Measurements from ENCODE around the gene SCD5. TPM values are rescaled to one million over a fixed set of nuclear protein-coding genes. Genes with fewer than 3 reads are reported as not detected.

The SCD5 gene
- total RNA-seq, 1 donor from 2014 or later = 36.9 TPM

DNA sequence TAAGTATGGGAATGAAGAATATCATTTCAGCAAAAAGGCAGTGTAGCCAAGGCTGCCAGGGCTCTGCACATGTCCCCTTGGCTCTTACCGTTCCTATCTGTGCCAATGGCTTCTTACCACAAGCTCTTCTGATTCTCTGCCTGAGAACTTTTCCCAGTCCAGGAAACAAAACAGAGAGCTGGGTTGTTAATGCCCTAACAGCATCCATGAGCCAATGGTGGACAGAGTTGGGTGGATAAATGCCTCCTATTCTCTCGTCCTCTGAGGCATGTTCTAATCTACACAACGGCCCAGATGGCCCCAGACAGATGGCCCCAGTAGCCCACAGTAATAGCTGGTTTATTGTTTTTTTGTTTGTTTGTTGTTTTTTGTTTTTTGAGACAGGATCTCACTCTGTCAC is 28.0 kb downstream of the SCD5 start:
- Mint-ChIP-seq H3K4me3 (no peak overlapping the region), H3K27ac (no peak overlapping the region), H3K4me1 (peaks cover 14% of the 10 kb centered on the region), H3K27me3 (ENCODE audit: insufficient read depth, low read depth) (peaks cover 4% of the 10 kb centered on the region), H3K9me3 (peaks cover 14% of the 10 kb centered on the region), H3K36me3 (peaks cover 28% of the 10 kb centered on the region)
- Histone ChIP-seq H3F3A (ENCODE audit: low read depth) (no peaks in the 10 kb centered on the region), H3K4me2 (no peak overlapping the region), H3K9ac (no peak overlapping the region), H3K79me2 (ENCODE audit: low read depth) (no peaks in the 10 kb centered on the region), H3K9me3 (ENCODE audit: low read depth) (no peaks in the 10 kb centered on the region), H3K27ac (no peak overlapping the region), H3K36me3 (no peaks in the 10 kb centered on the region), H3K27me3 (no peaks in the 10 kb centered on the region), H4K20me1 (ENCODE audit: low read depth) (peaks cover 7% of the 10 kb centered on the region), H3K4me1 (peaks cover 12% of the 10 kb centered on the region), H2AFZ (replicated peaks) (no peak overlapping the region), H3K4me3 (no peak overlapping the region)
- TF ChIP-seq EZH2 (IDR thresholded peaks at IDR 0.05) = no peak
- no peak for TF ChIP-seq EZH2phosphoT487 (IDR thresholded peaks at IDR 0.05)
- TF ChIP-seq, protein P1, sequence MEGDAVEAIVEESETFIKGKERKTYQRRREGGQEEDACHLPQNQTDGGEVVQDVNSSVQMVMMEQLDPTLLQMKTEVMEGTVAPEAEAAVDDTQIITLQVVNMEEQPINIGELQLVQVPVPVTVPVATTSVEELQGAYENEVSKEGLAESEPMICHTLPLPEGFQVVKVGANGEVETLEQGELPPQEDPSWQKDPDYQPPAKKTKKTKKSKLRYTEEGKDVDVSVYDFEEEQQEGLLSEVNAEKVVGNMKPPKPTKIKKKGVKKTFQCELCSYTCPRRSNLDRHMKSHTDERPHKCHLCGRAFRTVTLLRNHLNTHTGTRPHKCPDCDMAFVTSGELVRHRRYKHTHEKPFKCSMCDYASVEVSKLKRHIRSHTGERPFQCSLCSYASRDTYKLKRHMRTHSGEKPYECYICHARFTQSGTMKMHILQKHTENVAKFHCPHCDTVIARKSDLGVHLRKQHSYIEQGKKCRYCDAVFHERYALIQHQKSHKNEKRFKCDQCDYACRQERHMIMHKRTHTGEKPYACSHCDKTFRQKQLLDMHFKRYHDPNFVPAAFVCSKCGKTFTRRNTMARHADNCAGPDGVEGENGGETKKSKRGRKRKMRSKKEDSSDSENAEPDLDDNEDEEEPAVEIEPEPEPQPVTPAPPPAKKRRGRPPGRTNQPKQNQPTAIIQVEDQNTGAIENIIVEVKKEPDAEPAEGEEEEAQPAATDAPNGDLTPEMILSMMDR (IDR thresholded peaks at IDR 0.05) = no peak
- no peak for DNase-seq (ENCODE audit: low spot score)

GRCh38 chr4:82765134-82765533 is 33.5 kb downstream of the SCD5 start:
- H3K27ac Mint-ChIP-seq = no peak overlapping the region

GRCh38 chr4:82761229-82761628 is 37.4 kb downstream of the SCD5 start:
- H3K27ac ChIP-seq = no peak overlapping the region
- peaks cover 6% of the 10 kb centered on the region for H3K36me3 Mint-ChIP-seq

More at GRCh38 chr4:82765134-82765533, 33.5 kb downstream of the SCD5 start:
- Histone ChIP-seq H4K20me1 (ENCODE audit: low read depth) (no peaks in the 10 kb centered on the region), H3K9ac (no peak overlapping the region), H3F3A (ENCODE audit: low read depth) (no peaks in the 10 kb centered on the region), H3K27ac (no peak overlapping the region), H3K27me3 (no peaks in the 10 kb centered on the region), H3K79me2 (ENCODE audit: low read depth) (no peaks in the 10 kb centered on the region), H3K4me2 (no peak overlapping the region), H3K9me3 (ENCODE audit: low read depth) (no peaks in the 10 kb centered on the region), H3K36me3 (no peaks in the 10 kb centered on the region), H3K4me1 (peaks cover 5% of the 10 kb centered on the region), H3K4me3 (no peak overlapping the region), H2AFZ (replicated peaks) (no peak overlapping the region)
- Mint-ChIP-seq H3K36me3 (peaks cover 15% of the 10 kb centered on the region), H3K27me3 (ENCODE audit: insufficient read depth, low read depth) (peaks cover 5% of the 10 kb centered on the region), H3K4me3 (no peak overlapping the region), H3K4me1 (peaks cover 5% of the 10 kb centered on the region), H3K9me3 (peaks cover 27% of the 10 kb centered on the region)
- no peak for DNase-seq (ENCODE audit: low spot score)
- TF ChIP-seq, protein P1 (IDR thresholded peaks at IDR 0.05) = no peak
- no peak for TF ChIP-seq EZH2phosphoT487 (IDR thresholded peaks at IDR 0.05)
- TF ChIP-seq EZH2 (IDR thresholded peaks at IDR 0.05) = no peak

More at GRCh38 chr4:82761229-82761628, 37.4 kb downstream of the SCD5 start:
- Histone ChIP-seq H3F3A (ENCODE audit: low read depth) (no peaks in the 10 kb centered on the region), H3K9ac (no peak overlapping the region), H3K4me3 (no peak overlapping the region), H3K27me3 (peaks cover 3% of the 10 kb centered on the region), H3K4me1 (peaks cover 5% of the 10 kb centered on the region), H3K4me2 (no peak overlapping the region), H3K36me3 (no peaks in the 10 kb centered on the region), H3K9me3 (ENCODE audit: low read depth) (no peaks in the 10 kb centered on the region), H4K20me1 (ENCODE audit: low read depth) (peaks cover 25% of the 10 kb centered on the region), H3K79me2 (ENCODE audit: low read depth) (no peaks in the 10 kb centered on the region), H2AFZ (replicated peaks) (no peak overlapping the region)
- Mint-ChIP-seq H3K9me3 (peaks cover 19% of the 10 kb centered on the region), H3K27ac (no peak overlapping the region), H3K4me3 (no peak overlapping the region), H3K4me1 (peaks cover 20% of the 10 kb centered on the region), H3K27me3 (ENCODE audit: insufficient read depth, low read depth) (peaks cover 10% of the 10 kb centered on the region)
- no peak for DNase-seq (ENCODE audit: low spot score)
- TF ChIP-seq, protein P1 (IDR thresholded peaks at IDR 0.05) = no peak
- TF ChIP-seq EZH2 (IDR thresholded peaks at IDR 0.05) (no peak), EZH2phosphoT487 (IDR thresholded peaks at IDR 0.05) (no peak)
